ENCODE results near the gene PIM2. TPM values are rescaled to one million over a fixed set of nuclear protein-coding genes. Genes with fewer than 3 reads are reported as not detected.

PIM2 gene
- total RNA-seq, 1 experiment from 2014 or later, result 4.4 TPM

GRCh38 chrX:48927736-48928382 lies 9.0 kb upstream of the PIM2 start:
- DNase-seq, result no peak
- no peaks in the 10 kb centered on the region for H4K20me1 ChIP-seq (ENCODE audit: insufficient read depth)
- POLR2A ChIA-PET (ENCODE audit: unreplicated experiment), result no interaction called here
- H3K9me2 ChIP-seq (ENCODE audit: insufficient read depth), result no peaks in the 10 kb centered on the region
- no peaks in the 10 kb centered on the region for H3K4me1 ChIP-seq (replicated peaks; ENCODE audit: insufficient read depth)
- no peak overlapping the region for H3K4me2 ChIP-seq
- no TSS peak for BruUV-seq (replicated peaks)
- CTCF ChIA-PET, result no interaction called here
- no peaks in the 10 kb centered on the region for H3K27me3 ChIP-seq (ENCODE audit: insufficient read depth, low read depth)
- intact Hi-C loops (cut with micrococcal nuclease; ENCODE audit: unreplicated experiment), result no loop called here
- H3K27ac ChIP-seq, result no peak overlapping the region
- H3K36me3 ChIP-seq (ENCODE audit: low read depth), result no peaks in the 10 kb centered on the region
- no peaks in the 10 kb centered on the region for H3K79me2 ChIP-seq (ENCODE audit: low read depth)
- TF ChIP-seq EZH2 (IDR thresholded peaks at IDR 0.05; ENCODE audit: low read depth) (no peak), CTCF (conservative IDR thresholded peaks at IDR 0.05) (no peak)
- H3F3A ChIP-seq (ENCODE audit: insufficient read depth, low read depth), result no peaks in the 10 kb centered on the region
- H3K4me3 ChIP-seq, result no peak overlapping the region
- H3K9me3 ChIP-seq (ENCODE audit: insufficient read depth, low read depth), result no peaks in the 10 kb centered on the region
- H2AFZ ChIP-seq, result no peak overlapping the region

GRCh38 chrX:48927123-48927522 lies 8.3 kb upstream of the PIM2 start:
- Histone ChIP-seq H3K9me3 (ENCODE audit: insufficient read depth, low read depth) (no peaks in the 10 kb centered on the region), H3K4me3 (no peak overlapping the region), H3K27me3 (ENCODE audit: insufficient read depth, low read depth) (no peaks in the 10 kb centered on the region), H3K36me3 (ENCODE audit: low read depth) (no peaks in the 10 kb centered on the region), H4K20me1 (ENCODE audit: insufficient read depth) (no peaks in the 10 kb centered on the region), H2AFZ (no peak overlapping the region), H3K79me2 (ENCODE audit: low read depth) (no peaks in the 10 kb centered on the region), H3F3A (ENCODE audit: insufficient read depth, low read depth) (no peaks in the 10 kb centered on the region), H3K9me2 (ENCODE audit: insufficient read depth) (no peaks in the 10 kb centered on the region), H3K4me1 (replicated peaks; ENCODE audit: insufficient read depth) (no peaks in the 10 kb centered on the region), H3K27ac (no peak overlapping the region), H3K4me2 (no peak overlapping the region)
- POLR2A ChIA-PET (ENCODE audit: unreplicated experiment), result no interaction called here
- no peak for TF ChIP-seq CTCF (conservative IDR thresholded peaks at IDR 0.05)
- no peak for TF ChIP-seq EZH2 (IDR thresholded peaks at IDR 0.05; ENCODE audit: low read depth)
- BruUV-seq (replicated peaks), result no TSS peak
- DNase-seq, result no peak
- CTCF ChIA-PET, result no interaction called here
- intact Hi-C loops (cut with micrococcal nuclease; ENCODE audit: unreplicated experiment), result no loop called here

- DNase-seq, result no peak
- no TSS peak for BruUV-seq (replicated peaks)
- POLR2A ChIA-PET (ENCODE audit: unreplicated experiment), result no interaction called here
- intact Hi-C loops (cut with micrococcal nuclease; ENCODE audit: unreplicated experiment), result no loop called here
- Histone ChIP-seq H3K9me3 (ENCODE audit: insufficient read depth, low read depth) (no peaks in the 10 kb centered on the region), H3K27ac (no peak overlapping the region), H3K27me3 (ENCODE audit: insufficient read depth, low read depth) (no peaks in the 10 kb centered on the region), H4K20me1 (ENCODE audit: insufficient read depth) (no peaks in the 10 kb centered on the region), H3K4me2 (no peak overlapping the region), H2AFZ (no peak overlapping the region), H3K4me3 (no peak overlapping the region), H3K79me2 (ENCODE audit: low read depth) (no peaks in the 10 kb centered on the region), H3K36me3 (ENCODE audit: low read depth) (no peaks in the 10 kb centered on the region), H3K9me2 (ENCODE audit: insufficient read depth) (no peaks in the 10 kb centered on the region), H3F3A (ENCODE audit: insufficient read depth, low read depth) (no peaks in the 10 kb centered on the region), H3K4me1 (replicated peaks; ENCODE audit: insufficient read depth) (no peaks in the 10 kb centered on the region)
- no peak for TF ChIP-seq EZH2 (IDR thresholded peaks at IDR 0.05; ENCODE audit: low read depth)
- no peak for TF ChIP-seq CTCF (conservative IDR thresholded peaks at IDR 0.05)
- CTCF ChIA-PET, result no interaction called here
Observed at GRCh38 chrX:48924270-48924669, 5.4 kb upstream of the PIM2 start.
